Coronary artery (tissue), 2 donors: ENCODE data around the gene STXBP1.

ENCODE experiments used
- DNase-seq: peaks from one replicate; pipeline ENCODE4 v3.0.0-alpha.2; 2017; ENCODE audit warnings: low spot score
- H3K27ac ChIP-seq, 2 donors: fragments of 200-600 bp; sonication (generic); one replicate each; pipeline ENCODE4 v1.5.1; 2016 to 2019
- H3K4me3 ChIP-seq: fragments of 200-600 bp; sonication (generic); 2 replicates; pipeline ENCODE4 v1.5.1; 2016; ENCODE audit warnings: mild to moderate bottlenecking, moderate library complexity
- CTCF ChIP-seq: fragments of 200-600 bp; sonication (generic); IDR thresholded peaks from one replicate; pipeline ENCODE4 v1.5.1; 2019; ENCODE audit warnings: antibody characterized with exemption

The STXBP1 gene

DNA sequence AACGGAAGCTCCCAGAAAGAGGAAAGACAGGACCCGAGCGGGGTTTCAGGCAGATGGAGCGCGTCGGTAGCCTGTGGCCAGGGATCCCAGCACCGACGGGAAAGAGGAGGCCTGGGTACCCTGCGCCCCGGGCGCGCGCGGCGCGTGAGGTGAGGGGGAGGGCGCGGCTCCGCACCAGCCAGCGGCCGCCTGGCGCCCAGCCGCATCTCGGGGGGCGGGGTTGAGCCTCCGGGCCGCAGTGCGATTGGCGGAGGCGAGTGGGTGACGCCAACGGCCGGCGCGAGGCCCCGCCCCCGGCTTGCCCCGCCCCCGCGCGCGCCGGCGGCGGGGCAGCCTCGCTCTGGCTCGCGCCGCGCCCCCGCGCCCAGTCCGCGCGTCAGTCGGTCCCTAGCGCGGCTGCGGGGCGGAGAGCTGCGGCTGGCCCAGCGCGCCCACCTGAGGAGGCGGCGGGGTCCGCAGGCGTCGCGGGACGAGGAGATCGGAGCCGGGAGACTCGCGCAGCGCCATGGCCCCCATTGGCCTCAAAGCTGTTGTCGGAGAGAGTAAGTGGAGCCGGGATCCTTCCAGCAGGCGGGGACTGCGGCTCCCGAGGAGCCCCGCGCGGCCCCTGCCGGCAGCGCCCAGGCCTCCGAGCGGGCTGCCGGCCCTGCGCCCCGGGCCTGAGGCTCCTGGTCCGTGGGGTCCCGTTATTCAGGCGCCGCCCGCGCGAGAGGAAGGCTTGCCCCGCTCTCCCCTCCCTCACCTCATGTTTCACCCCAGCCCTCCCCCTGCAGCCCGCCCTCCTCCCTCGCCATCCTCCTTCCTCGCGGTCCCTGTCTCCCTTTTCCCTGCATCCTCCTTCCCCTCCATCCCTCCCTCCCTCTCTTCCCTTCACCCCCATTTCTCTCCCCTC is at the start of gene STXBP1:
Gene STXBP1, plus strand, starts transcription at position 379 of the 892 bp plus-strand sequence. Its CDS starts 127 bp downstream, at position 506.
- peak within 1 kb of the TSS; percentile 83 for H3K4me3 ChIP-seq
- peak within 1 kb of the TSS; percentile 85 to 89 for H3K27ac ChIP-seq
- no peak for TF ChIP-seq CTCF
- peak; percentile 86 for DNase-seq

DNA sequence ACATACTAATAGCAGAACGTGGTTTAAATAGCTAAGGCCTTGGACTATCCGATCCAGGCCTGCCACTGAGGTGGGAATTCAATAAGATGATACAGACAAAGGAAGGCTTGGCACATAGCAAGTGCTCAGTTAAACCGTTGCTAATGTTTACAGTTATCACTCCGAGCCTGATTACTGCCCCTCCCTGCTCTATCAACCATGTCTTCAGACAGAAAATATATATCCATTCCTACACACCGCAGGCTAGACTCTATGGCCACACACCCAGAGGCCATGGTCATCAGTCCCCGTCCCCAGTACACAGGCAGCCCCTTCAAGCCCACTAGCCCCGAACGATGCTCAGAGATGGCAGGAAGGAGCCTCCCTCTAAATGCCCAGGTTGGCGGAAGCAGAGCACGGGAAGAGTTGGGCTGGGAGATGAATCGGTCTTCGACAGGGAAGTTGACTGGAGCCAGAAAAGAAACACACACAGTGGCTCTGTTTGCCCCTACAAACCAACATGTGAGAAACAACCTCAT is 49.7 kb upstream of the STXBP1 start:
- Histone ChIP-seq H3K4me3 (peak overlapping the region; percentile 46), H3K27ac (peak overlapping the region; percentile 73 to 96)
- TF ChIP-seq CTCF = no peak
- no peak for DNase-seq

GRCh38 chr9:127562841-127563401 is 49.2 kb upstream of the STXBP1 start:
- TF ChIP-seq CTCF = no peak
- Histone ChIP-seq H3K27ac (peak overlapping the region; percentile 73 to 96), H3K4me3 (peak overlapping the region; percentile 46)
- DNase-seq = no peak

DNA sequence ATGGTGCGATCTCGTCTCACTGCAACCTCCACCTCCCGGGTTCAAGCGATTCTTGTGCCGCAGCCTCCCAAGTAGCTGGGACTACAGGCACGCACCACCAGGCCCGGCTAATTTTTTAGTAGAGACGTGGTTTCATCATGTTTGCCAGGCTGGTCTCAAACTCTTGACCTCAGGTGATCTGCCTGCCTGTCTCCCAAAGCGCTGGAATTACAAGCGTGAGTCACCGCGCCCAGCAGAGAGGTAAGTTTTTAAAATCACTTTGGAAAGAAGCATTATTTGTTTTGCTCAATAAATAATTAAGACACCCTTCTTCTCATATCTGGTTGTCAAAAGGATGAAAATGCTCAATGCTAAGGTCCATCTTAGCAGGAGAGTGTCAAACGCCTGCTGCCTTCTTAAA is 48.5 kb upstream of the STXBP1 start:
- no peak for TF ChIP-seq CTCF
- no peak for DNase-seq
- Histone ChIP-seq H3K27ac (peak overlapping the region; percentile 73 to 96), H3K4me3 (no peak overlapping the region)

DNA sequence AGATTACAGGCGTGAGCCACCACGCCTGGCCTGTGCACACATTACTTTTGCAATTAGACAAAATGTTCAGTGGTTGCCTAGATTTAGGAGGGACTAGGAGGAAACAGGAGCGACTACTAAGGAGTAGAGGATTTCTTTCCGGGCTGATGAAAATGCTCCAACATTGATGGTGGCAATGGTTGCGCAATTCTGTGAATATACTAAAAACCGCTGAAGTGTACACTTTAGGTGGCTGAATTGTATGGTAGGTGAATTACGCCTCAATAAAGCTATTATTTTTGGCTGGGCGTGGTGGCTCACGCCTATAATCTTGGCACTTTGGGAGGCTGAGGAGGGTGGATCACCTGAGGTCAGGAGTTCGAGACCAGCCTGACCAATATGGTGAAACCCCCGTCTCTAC is 46.8 kb upstream of the STXBP1 start:
- Histone ChIP-seq H3K4me3 (no peak overlapping the region), H3K27ac (peak overlapping the region in 1 of 2 donors; percentile 6)
- no peak for TF ChIP-seq CTCF
- DNase-seq = no peak

GRCh38 chr9:127566351-127567001 is 45.6 kb upstream of the STXBP1 start:
- H3K4me3 ChIP-seq = peak overlapping the region; percentile 93
- DNase-seq = no peak
- no peak for TF ChIP-seq CTCF
- H3K27ac ChIP-seq = peak overlapping the region; percentile 88 to 98
